Left lung (tissue), 10 donors: ENCODE data around the gene ELMOD1. TPM values are rescaled to one million over a fixed set of nuclear protein-coding genes. Genes with fewer than 3 reads are reported as not detected.

Experiments
- ATAC-seq: fragments of 200-7000 bp; cut with Tn5 transposase; one replicate; pipeline ENCODE4 v1.9.1; 2020; ENCODE audit warnings: moderate library complexity
- DNase-seq, 4 donors: peaks; one replicate each; pipeline ENCODE4 v3.0.0-alpha.2; 2013 to 2020
- H3K27ac ChIP-seq, 2 donors: fragments of 200-600 bp; sonication (generic) in 1 of 2; one replicate each; pipeline versions ENCODE4 v1.5.0 to v1.8.0; 2020 to 2021
- H3K27me3 ChIP-seq, 2 donors: fragments of 200-600 bp; sonication (generic) in 1 of 2; one replicate each; pipeline versions ENCODE4 v1.5.0 to v1.8.0; 2020 to 2021
- H3K36me3 ChIP-seq, 2 donors: fragments of 200-600 bp; sonication (generic) in 1 of 2; one replicate each; pipeline versions ENCODE4 v1.5.0 to v1.8.0; 2020 to 2021
- H3K4me1 ChIP-seq, 2 donors: fragments of 200-600 bp; one replicate each; pipeline ENCODE4 v1.8.0; 2021
- H3K4me3 ChIP-seq, 2 donors: fragments of 200-600 bp; sonication (generic) in 1 of 2; one replicate each; pipeline versions ENCODE4 v1.5.0 to v1.8.0; 2020 to 2021; ENCODE audit warnings: mild to moderate bottlenecking in 1 of 2
- H3K9me3 ChIP-seq, 2 donors: fragments of 200-600 bp; sonication (generic) in 1 of 2; one replicate each; pipeline versions ENCODE4 v1.5.0 to v1.8.0; 2020 to 2021
- intact Hi-C, 2 donors: fragments of 100-400 bp; cut with DNase I; formaldehyde crosslinking; loops; one replicate each; pipeline versions ENCODE4 v1.11.2 to v1.14.2; 2022
- polyA plus RNA-seq, 6 donors: library from polyadenylated mRNA; unstranded; fragments of 120-200 nt; gene quantifications; one replicate each; pipeline ENCODE4 v1.2.1, GENCODE V29; 2013; ENCODE audit not compliant: insufficient read length in 6 of 6
- total RNA-seq, 2 donors: library from RNA; stranded (reverse); fragmentation: NEBNext Ultra II Directional; extraction: Animal tissue kit (Norgen Biotek cat#: 25700); gene quantifications; one replicate each; pipeline ENCODE4 v1.2.1, GENCODE V29; 2021
- TF ChIP-seq, protein P1 (sequence below), 2 donors: fragments of 200-600 bp; sonication (generic) in 1 of 2; IDR thresholded peaks; one replicate each; pipeline versions ENCODE4 v1.5.0 to v1.8.0; 2021; ENCODE audit warnings: antibody characterized with exemption in 2 of 2
- donor health status: DM: no; HTN: yes; CAD: no.
- donor health status: DM: no; HTN: no; CAD: no.

Gene ELMOD1
- total and polyA plus RNA-seq, 8 donors = 0.96 to 7.7 (median 5.6) TPM

- intact Hi-C loops = no loop called here
- Histone ChIP-seq H3K4me1 (no peaks in the 10 kb centered on the region), H3K36me3 (no peaks in the 10 kb centered on the region), H3K27me3 (peaks cover 0 to 4% of the 10 kb centered on the region in 2 donors), H3K4me3 (no peak overlapping the region), H3K27ac (no peak overlapping the region), H3K9me3 (no peaks in the 10 kb centered on the region)
- DNase-seq (no peak), ATAC-seq (no peak)
- TF ChIP-seq, protein P1, sequence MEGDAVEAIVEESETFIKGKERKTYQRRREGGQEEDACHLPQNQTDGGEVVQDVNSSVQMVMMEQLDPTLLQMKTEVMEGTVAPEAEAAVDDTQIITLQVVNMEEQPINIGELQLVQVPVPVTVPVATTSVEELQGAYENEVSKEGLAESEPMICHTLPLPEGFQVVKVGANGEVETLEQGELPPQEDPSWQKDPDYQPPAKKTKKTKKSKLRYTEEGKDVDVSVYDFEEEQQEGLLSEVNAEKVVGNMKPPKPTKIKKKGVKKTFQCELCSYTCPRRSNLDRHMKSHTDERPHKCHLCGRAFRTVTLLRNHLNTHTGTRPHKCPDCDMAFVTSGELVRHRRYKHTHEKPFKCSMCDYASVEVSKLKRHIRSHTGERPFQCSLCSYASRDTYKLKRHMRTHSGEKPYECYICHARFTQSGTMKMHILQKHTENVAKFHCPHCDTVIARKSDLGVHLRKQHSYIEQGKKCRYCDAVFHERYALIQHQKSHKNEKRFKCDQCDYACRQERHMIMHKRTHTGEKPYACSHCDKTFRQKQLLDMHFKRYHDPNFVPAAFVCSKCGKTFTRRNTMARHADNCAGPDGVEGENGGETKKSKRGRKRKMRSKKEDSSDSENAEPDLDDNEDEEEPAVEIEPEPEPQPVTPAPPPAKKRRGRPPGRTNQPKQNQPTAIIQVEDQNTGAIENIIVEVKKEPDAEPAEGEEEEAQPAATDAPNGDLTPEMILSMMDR (IDR thresholded peaks at IDR 0.05) = no peak
These were observed 122.1 kb downstream of the ELMOD1 start for GRCh38 chr11:107713009-107713408.

Other genes starting within 250 kb of the ELMOD1 start
- 10 to 100 TPM; 11.0 to 11.5 TPM for gene CWF19L2, start 133.3 kb upstream of the ELMOD1 start, total RNA-seq
- 10 to 100 TPM; 16.3 to 25.4 (median 21.9) TPM for gene CWF19L2, start 133.3 kb upstream of the ELMOD1 start, polyA plus RNA-seq
- gene ALKBH8, start 25.4 kb upstream of the ELMOD1 start, total RNA-seq = 1 to 10 TPM; 6.5 to 7.6 TPM
- 10 to 100 TPM; 14.3 to 16.5 (median 15.3) TPM for gene ALKBH8, start 25.4 kb upstream of the ELMOD1 start, polyA plus RNA-seq
- 1 to 10 TPM in 1 of 2 donors, under 1 TPM in 1; 0.96 to 2.4 TPM for gene SLN, start 120.9 kb downstream of the ELMOD1 start, total RNA-seq
- under 1 TPM in 1 of 6 donors, not detected in 5; 0.23 TPM for gene SLN, start 120.9 kb downstream of the ELMOD1 start, polyA plus RNA-seq